Caco-2 (cell line): ENCODE results near the gene ST6GALNAC3. TPM values are rescaled to one million over a fixed set of nuclear protein-coding genes. Genes with fewer than 3 reads are reported as not detected.

Source experiments
- BruUV-seq: library from RNA; stranded (reverse); fragments of 400-500 nt; replicated peaks from 2 replicates; lab custom pipeline; 2021; lab: Mats Ljungman, UMichigan
- CTCF ChIA-PET: fragments of 300-600 bp; sonication (Branson Sonifier 250); formaldehyde crosslinking; loops from one replicate; lab custom pipeline; 2022; ENCODE audit warnings: antibody characterized with exemption; lab: Charles Lee
- POLR2A ChIA-PET: fragments of 300-600 bp; sonication (Branson Sonifier 250); formaldehyde crosslinking; loops from one replicate; lab custom pipeline; 2022; ENCODE audit warnings: antibody characterized with exemption; lab: Charles Lee
- DNase-seq, 2 experiments: peaks; one replicate each; pipeline versions ENCODE4 v3.0.0 to v3.0.0-alpha.2; 2020 to 2022
- H3K27me3 ChIP-seq: replicated peaks from 2 replicates; pipeline ENCODE4 v1.6.0; 2011; ENCODE audit warnings: low read length; ENCODE audit not compliant: control insufficient read depth, insufficient read depth
- H3K36me3 ChIP-seq: 2 replicates; pipeline ENCODE4 v1.5.1; 2011; ENCODE audit warnings: low read length; ENCODE audit not compliant: control insufficient read depth, insufficient read depth
- H3K4me1 ChIP-seq: fragments of 250-450 bp; sonication (Bioruptor Pico); 2 replicates; pipeline ENCODE4 v1.5.1; 2020; ENCODE audit warnings: mild to moderate bottlenecking
- H3K4me3 ChIP-seq: 2 replicates; pipeline ENCODE4 v1.5.1; 2011; ENCODE audit warnings: low read depth, mild to moderate bottlenecking, control low read depth, low read length
- H3K9me3 ChIP-seq: fragments of 250-450 bp; sonication (Bioruptor Pico); 2 replicates; pipeline ENCODE4 v1.5.1; 2020; ENCODE audit warnings: mild to moderate bottlenecking, moderate library complexity
- H3K27ac Mint-ChIP-seq: one replicate; pipeline ENCODE4 v1.8.0; 2022; ENCODE audit warnings: mixed read lengths; ENCODE audit not compliant: unreplicated experiment
- H3K27me3 Mint-ChIP-seq: one replicate; pipeline ENCODE4 v1.8.0; 2022; ENCODE audit warnings: mixed read lengths; ENCODE audit not compliant: insufficient read depth, unreplicated experiment
- H3K36me3 Mint-ChIP-seq: one replicate; pipeline ENCODE4 v1.8.0; 2022; ENCODE audit warnings: mild to moderate bottlenecking, mixed read lengths; ENCODE audit not compliant: insufficient read depth, unreplicated experiment
- H3K4me1 Mint-ChIP-seq: one replicate; pipeline ENCODE4 v1.8.0; 2022; ENCODE audit warnings: low read depth, mixed read lengths; ENCODE audit not compliant: unreplicated experiment
- H3K4me3 Mint-ChIP-seq: one replicate; pipeline ENCODE4 v1.8.0; 2022; ENCODE audit warnings: mild to moderate bottlenecking, moderate library complexity, mixed read lengths; ENCODE audit not compliant: unreplicated experiment
- H3K9me3 Mint-ChIP-seq: one replicate; pipeline ENCODE4 v1.8.0; 2022; ENCODE audit warnings: mixed read lengths; ENCODE audit not compliant: unreplicated experiment
- CTCF ChIP-seq, 2 experiments: fragments of 200-600 bp in 1 of 2; IDR thresholded peaks; 1 replicate in 1 of 2; 2 replicates in 1 of 2; pipeline versions ENCODE4 v1.5.1 to v1.8.0; 2011 to 2022; ENCODE audit warnings: antibody characterized with exemption in 1 of 2, control low read depth in 1 of 2, inconsistent platforms in 1 of 2, low read depth in 1 of 2, low read length in 1 of 2, mild to moderate bottlenecking in 1 of 2, moderate library complexity in 1 of 2; ENCODE audit not compliant: insufficient read depth in 1 of 2, severe bottlenecking in 1 of 2, unreplicated experiment in 1 of 2
- intact Hi-C: fragments of 100-400 bp; cut with micrococcal nuclease; formaldehyde crosslinking; loops from one replicate; pipeline ENCODE4 v1.10.0; 2022; ENCODE audit not compliant: unreplicated experiment
- total RNA-seq: library from RNA; stranded (reverse); gene quantifications from 2 replicates; pipeline ENCODE4 v1.2.3, GENCODE V29; 2022

ST6GALNAC3 gene
- total RNA-seq, 1 experiment from 2014 or later: 16.0 TPM

- no peaks in the 10 kb centered on the region for H3K27me3 ChIP-seq
- H3K9me3 ChIP-seq: no peaks in the 10 kb centered on the region
- no peak for DNase-seq
- H3K27me3 Mint-ChIP-seq: no peaks in the 10 kb centered on the region
- ChIA-PET POLR2A (no interaction called here), CTCF (no interaction called here)
- BruUV-seq: no TSS peak
- H3K36me3 Mint-ChIP-seq: no peaks in the 10 kb centered on the region
- no peak for TF ChIP-seq CTCF (IDR thresholded peaks at IDR 0.05; ENCODE audit: insufficient read depth in 1 of 2, low read depth in 1 of 2, low read length in 1 of 2, severe bottlenecking in 1 of 2, unreplicated experiment in 1 of 2)
- H3K36me3 ChIP-seq: no peaks in the 10 kb centered on the region
- no peak overlapping the region for H3K4me3 ChIP-seq
- H3K4me1 Mint-ChIP-seq: no peaks in the 10 kb centered on the region
- intact Hi-C loops: no loop called here
- no peaks in the 10 kb centered on the region for H3K4me1 ChIP-seq
- H3K27ac Mint-ChIP-seq: no peak overlapping the region
- no peak overlapping the region for H3K4me3 Mint-ChIP-seq
- no peaks in the 10 kb centered on the region for H3K9me3 Mint-ChIP-seq
Observed at GRCh38 chr1:76611770-76612445, 537.4 kb downstream of the ST6GALNAC3 start.

GRCh38 chr1:76613886-76614285 is 539.3 kb downstream of the ST6GALNAC3 start:
- no TSS peak for BruUV-seq
- Mint-ChIP-seq H3K9me3 (no peaks in the 10 kb centered on the region), H3K4me1 (no peaks in the 10 kb centered on the region), H3K27me3 (no peaks in the 10 kb centered on the region), H3K27ac (no peak overlapping the region), H3K36me3 (no peaks in the 10 kb centered on the region), H3K4me3 (no peak overlapping the region)
- no peaks in the 10 kb centered on the region for H3K4me1 ChIP-seq
- H3K4me3 ChIP-seq: no peak overlapping the region
- H3K9me3 ChIP-seq: no peaks in the 10 kb centered on the region
- intact Hi-C loops: no loop called here
- H3K27me3 ChIP-seq: no peaks in the 10 kb centered on the region
- TF ChIP-seq CTCF (IDR thresholded peaks at IDR 0.05; ENCODE audit: insufficient read depth in 1 of 2, low read depth in 1 of 2, low read length in 1 of 2, severe bottlenecking in 1 of 2, unreplicated experiment in 1 of 2): no peak
- ChIA-PET CTCF (no interaction called here), POLR2A (no interaction called here)
- H3K36me3 ChIP-seq: no peaks in the 10 kb centered on the region
- DNase-seq: no peak

- no peak for TF ChIP-seq CTCF (IDR thresholded peaks at IDR 0.05; ENCODE audit: insufficient read depth in 1 of 2, low read depth in 1 of 2, low read length in 1 of 2, severe bottlenecking in 1 of 2, unreplicated experiment in 1 of 2)
- H3K9me3 Mint-ChIP-seq: no peaks in the 10 kb centered on the region
- Histone ChIP-seq H3K36me3 (no peaks in the 10 kb centered on the region), H3K4me1 (no peaks in the 10 kb centered on the region), H3K9me3 (no peaks in the 10 kb centered on the region), H3K4me3 (no peak overlapping the region), H3K27me3 (no peaks in the 10 kb centered on the region)
- ChIA-PET CTCF (no interaction called here), POLR2A (no interaction called here)
- intact Hi-C loops: no loop called here
- H3K27me3 Mint-ChIP-seq: no peaks in the 10 kb centered on the region
- no TSS peak for BruUV-seq
- no peaks in the 10 kb centered on the region for H3K36me3 Mint-ChIP-seq
- no peak overlapping the region for H3K27ac Mint-ChIP-seq
- H3K4me3 Mint-ChIP-seq: no peak overlapping the region
- no peaks in the 10 kb centered on the region for H3K4me1 Mint-ChIP-seq
- no peak for DNase-seq
Observed at GRCh38 chr1:76615253-76616035, 540.9 kb downstream of the ST6GALNAC3 start.
